MCF 10A (cell line): ENCODE data around the gene ZFP92. TPM values are rescaled to one million over a fixed set of nuclear protein-coding genes. Genes with fewer than 3 reads are reported as not detected.

Experiments used
- BruUV-seq: library from RNA; stranded (reverse); fragments of 400-500 nt; replicated peaks from 2 replicates; lab custom pipeline; 2021; lab: Mats Ljungman, UMichigan
- CTCF ChIA-PET: fragments of 300-600 bp; sonication (Branson Sonifier 250); formaldehyde crosslinking; extraction: SDS; loops from one replicate; lab custom pipeline; 2021; ENCODE audit warnings: antibody characterized with exemption, inconsistent platforms; lab: Yijun Ruan, JAX
- POLR2A ChIA-PET: fragments of 300-600, 350-650 bp; sonication (Branson Sonifier 250); formaldehyde crosslinking; extraction: SDS; loops from one replicate; lab custom pipeline; 2020; ENCODE audit warnings: antibody characterized with exemption, inconsistent platforms; lab: Yijun Ruan, JAX
- DNase-seq: peaks from one replicate; pipeline ENCODE4 v3.0.0-alpha.2; 2018; ENCODE audit not compliant: unreplicated experiment
- H3K27ac Mint-ChIP-seq: one replicate; pipeline ENCODE4 v1.8.0; 2022; ENCODE audit warnings: mild to moderate bottlenecking, low read depth, mixed read lengths; ENCODE audit not compliant: unreplicated experiment
- H3K27me3 Mint-ChIP-seq: one replicate; pipeline ENCODE4 v1.8.0; 2022; ENCODE audit warnings: mixed read lengths; ENCODE audit not compliant: insufficient read depth, unreplicated experiment
- H3K36me3 Mint-ChIP-seq: one replicate; pipeline ENCODE4 v1.8.0; 2022; ENCODE audit warnings: mild to moderate bottlenecking, moderate library complexity, mixed read lengths; ENCODE audit not compliant: insufficient read depth, unreplicated experiment
- H3K4me1 Mint-ChIP-seq: one replicate; pipeline ENCODE4 v1.8.0; 2022; ENCODE audit warnings: mixed read lengths; ENCODE audit not compliant: insufficient read depth, unreplicated experiment
- H3K4me3 Mint-ChIP-seq: one replicate; pipeline ENCODE4 v1.8.0; 2022; ENCODE audit warnings: mild to moderate bottlenecking, moderate library complexity, mixed read lengths; ENCODE audit not compliant: unreplicated experiment
- H3K9me3 Mint-ChIP-seq: one replicate; pipeline ENCODE4 v1.8.0; 2022; ENCODE audit warnings: mixed read lengths; ENCODE audit not compliant: unreplicated experiment
- CTCF ChIP-seq: fragments of 200-600 bp; IDR thresholded peaks from one replicate; pipeline ENCODE4 v1.8.0; 2022; ENCODE audit warnings: antibody characterized with exemption, mild to moderate bottlenecking; ENCODE audit not compliant: unreplicated experiment
- intact Hi-C: fragments of 100-400 bp; cut with micrococcal nuclease; formaldehyde crosslinking; loops from 2 replicates; pipeline ENCODE4 v1.14.1; 2022
- total RNA-seq: library from RNA; stranded (reverse); gene quantifications from 2 replicates; pipeline ENCODE4 v1.2.3, GENCODE V29; 2022

ZFP92 gene
- total RNA-seq, 1 experiment from 2014 or later: not detected

GRCh38 chrX:153372949-153373348 is 38.3 kb upstream of the ZFP92 start:
- CTCF ChIA-PET: interaction anchor here (0.9 kb wide), 1 partner anchor 9 kb away, joined by 4 read pairs; no protein-coding TSS in a partner anchor
- POLR2A ChIA-PET: no interaction called here
- BruUV-seq: no TSS peak
- Mint-ChIP-seq H3K36me3 (no peaks in the 10 kb centered on the region), H3K9me3 (no peaks in the 10 kb centered on the region), H3K4me3 (no peak overlapping the region), H3K27ac (no peak overlapping the region), H3K27me3 (peaks cover 13% of the 10 kb centered on the region), H3K4me1 (peaks cover 6% of the 10 kb centered on the region)
- intact Hi-C loops: no loop called here
- TF ChIP-seq CTCF: no peak
- no peak for DNase-seq

- peaks cover 6% of the 10 kb centered on the region for H3K4me1 Mint-ChIP-seq
- peaks cover 13% of the 10 kb centered on the region for H3K27me3 Mint-ChIP-seq
- no peaks in the 10 kb centered on the region for H3K9me3 Mint-ChIP-seq
- no peak overlapping the region for H3K27ac Mint-ChIP-seq
- H3K36me3 Mint-ChIP-seq: no peaks in the 10 kb centered on the region
- no peak for TF ChIP-seq CTCF
- H3K4me3 Mint-ChIP-seq: no peak overlapping the region
- no peak for DNase-seq
- ChIA-PET CTCF (no interaction called here), POLR2A (no interaction called here)
- intact Hi-C loops: no loop called here
- BruUV-seq: no TSS peak
Measured at GRCh38 chrX:153374426-153374825, 36.8 kb upstream of the ZFP92 start.

GRCh38 chrX:153375571-153375970 is 35.7 kb upstream of the ZFP92 start:
- TF ChIP-seq CTCF: no peak
- Mint-ChIP-seq H3K27me3 (peaks cover 13% of the 10 kb centered on the region), H3K4me3 (no peak overlapping the region), H3K4me1 (peaks cover 3% of the 10 kb centered on the region), H3K27ac (no peak overlapping the region), H3K9me3 (no peaks in the 10 kb centered on the region), H3K36me3 (no peaks in the 10 kb centered on the region)
- intact Hi-C loops: no loop called here
- DNase-seq: no peak
- ChIA-PET CTCF (no interaction called here), POLR2A (no interaction called here)
- no TSS peak for BruUV-seq

- H3K36me3 Mint-ChIP-seq: no peaks in the 10 kb centered on the region
- peaks cover 7% of the 10 kb centered on the region for H3K27me3 Mint-ChIP-seq
- no TSS peak for BruUV-seq
- intact Hi-C loops: no loop called here
- DNase-seq: no peak
- H3K4me1 Mint-ChIP-seq: no peaks in the 10 kb centered on the region
- TF ChIP-seq CTCF: no peak
- no peak overlapping the region for H3K27ac Mint-ChIP-seq
- CTCF ChIA-PET: interaction anchor here (0.9 kb wide), 1 partner anchor 9 kb away, joined by 3 read pairs; no protein-coding TSS in a partner anchor
- POLR2A ChIA-PET: no interaction called here
- no peak overlapping the region for H3K4me3 Mint-ChIP-seq
- H3K9me3 Mint-ChIP-seq: no peaks in the 10 kb centered on the region
Measured at GRCh38 chrX:153377727-153378126, 33.5 kb upstream of the ZFP92 start.
